GM21381 (cell line): ENCODE measurements around the gene LTN1.
"Not testable (repeated sequence)": the region's sequence is repeated elsewhere in the genome, so short reads cannot be mapped to it uniquely, and the experiment has no call there.

Source experiments
- ATAC-seq: cut with Tn5 transposase; IDR thresholded peaks from one replicate; pipeline ENCODE4 v1.9.1; 2021; ENCODE audit warnings: mild to moderate bottlenecking, moderate library complexity; ENCODE audit not compliant: unreplicated experiment

LTN1 gene

GRCh38 chr21:28992526-28993292, at the start of gene LTN1:
Gene LTN1, minus strand, starts transcription at chr21:28992877. Its CDS starts 72 bp downstream, at chr21:28992805.
- peak; percentile 97 for ATAC-seq

DNA sequence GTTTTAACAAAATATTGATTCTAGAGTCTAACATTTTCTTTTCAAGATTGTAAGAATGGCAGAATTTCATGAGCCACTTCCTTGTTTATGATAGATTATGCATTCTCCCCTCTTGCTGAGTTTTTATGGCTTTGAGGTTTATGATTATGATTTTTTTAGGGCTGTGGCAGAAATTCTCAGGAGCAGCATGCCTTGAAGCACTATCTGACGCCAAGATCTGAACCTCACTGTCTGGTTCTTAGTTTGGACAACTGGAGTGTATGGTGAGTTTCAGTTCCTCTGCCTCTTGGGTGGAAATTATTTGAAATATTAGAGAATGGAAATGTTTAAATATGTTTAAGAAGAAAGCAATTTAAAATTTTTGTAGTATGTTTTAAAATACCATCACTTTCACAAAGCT, 42.0 kb upstream of the LTN1 start:
- no peak for ATAC-seq

DNA sequence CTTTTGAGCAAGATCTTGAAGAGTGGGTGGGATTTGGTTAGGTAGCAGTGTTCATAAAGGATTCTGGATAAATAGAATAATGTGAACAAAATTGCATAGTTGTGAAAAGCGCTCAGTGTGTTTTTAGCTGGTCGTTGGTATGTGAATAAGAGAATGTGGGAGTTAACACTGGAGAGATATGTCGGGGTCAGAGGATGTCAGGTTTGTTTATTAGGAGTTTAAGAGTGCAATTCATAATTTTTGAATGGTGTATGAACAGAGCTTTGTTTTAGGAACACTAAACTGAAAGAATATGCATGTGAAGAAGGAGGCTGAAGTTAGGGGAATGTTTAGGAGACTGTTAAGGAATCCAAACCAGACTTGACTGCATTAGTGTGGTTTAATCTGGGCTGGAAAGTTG, 41.2 kb upstream of the LTN1 start:
- ATAC-seq = no peak

DNA sequence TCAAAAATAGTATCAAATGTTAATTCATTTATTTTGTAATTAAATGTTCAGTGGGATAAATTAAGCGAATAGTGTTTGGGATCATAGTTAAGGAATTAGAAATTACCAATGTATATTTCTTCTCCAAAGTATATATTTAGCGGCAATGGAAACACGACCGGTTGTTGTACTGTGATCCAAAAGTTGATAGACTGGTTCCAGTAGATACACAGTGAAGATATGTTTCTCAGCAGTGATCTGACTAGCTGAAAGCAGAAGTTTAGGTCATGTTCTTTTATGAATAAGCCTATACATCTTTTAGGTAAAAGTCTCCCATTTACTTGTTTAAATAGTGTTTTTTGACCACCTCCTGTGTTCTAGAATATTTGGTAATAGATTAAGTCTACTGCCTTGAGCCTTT, 40.6 kb upstream of the LTN1 start:
- no peak for ATAC-seq

DNA sequence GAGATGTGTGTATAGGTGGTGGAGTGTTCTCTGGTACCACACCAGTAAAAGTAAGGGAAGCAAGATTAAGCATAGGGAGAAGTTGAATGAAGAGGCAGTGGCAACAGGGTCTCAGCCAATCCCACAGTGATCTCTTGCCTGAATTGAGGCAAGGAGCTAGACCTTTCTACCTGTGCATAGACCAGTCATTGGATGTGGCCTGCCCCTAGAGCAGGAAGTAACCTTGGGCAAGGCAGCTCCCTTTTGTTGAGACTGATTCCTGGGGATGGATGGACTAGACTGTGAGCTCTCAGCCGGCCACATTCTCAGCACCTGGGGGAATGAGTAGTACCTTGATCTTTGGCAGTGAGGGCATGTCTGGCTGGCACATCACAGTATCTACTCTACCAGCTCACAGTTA, 38.2 kb upstream of the LTN1 start:
- no peak for ATAC-seq

GRCh38 chr21:29029524-29029923, 36.8 kb upstream of the LTN1 start:
- no peak for ATAC-seq

DNA sequence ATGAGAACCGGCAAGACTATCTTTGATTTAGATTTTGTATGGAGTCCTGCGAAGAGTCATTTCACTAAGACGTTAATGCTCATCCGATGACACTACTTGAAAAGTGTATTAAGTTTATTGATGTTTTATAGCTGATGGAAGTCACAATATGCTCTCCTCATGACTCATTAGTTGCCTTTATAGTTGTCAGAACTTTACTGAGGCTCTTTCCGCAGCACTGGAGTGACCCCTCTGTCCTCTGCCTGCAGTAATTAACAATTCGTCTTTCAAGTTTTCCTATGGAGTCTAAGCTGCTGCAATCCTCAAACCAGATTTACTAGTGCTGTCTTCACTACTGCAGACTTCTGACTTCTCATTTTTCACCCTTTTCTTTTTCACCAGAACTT, 32.6 kb upstream of the LTN1 start:
- no peak for ATAC-seq

DNA sequence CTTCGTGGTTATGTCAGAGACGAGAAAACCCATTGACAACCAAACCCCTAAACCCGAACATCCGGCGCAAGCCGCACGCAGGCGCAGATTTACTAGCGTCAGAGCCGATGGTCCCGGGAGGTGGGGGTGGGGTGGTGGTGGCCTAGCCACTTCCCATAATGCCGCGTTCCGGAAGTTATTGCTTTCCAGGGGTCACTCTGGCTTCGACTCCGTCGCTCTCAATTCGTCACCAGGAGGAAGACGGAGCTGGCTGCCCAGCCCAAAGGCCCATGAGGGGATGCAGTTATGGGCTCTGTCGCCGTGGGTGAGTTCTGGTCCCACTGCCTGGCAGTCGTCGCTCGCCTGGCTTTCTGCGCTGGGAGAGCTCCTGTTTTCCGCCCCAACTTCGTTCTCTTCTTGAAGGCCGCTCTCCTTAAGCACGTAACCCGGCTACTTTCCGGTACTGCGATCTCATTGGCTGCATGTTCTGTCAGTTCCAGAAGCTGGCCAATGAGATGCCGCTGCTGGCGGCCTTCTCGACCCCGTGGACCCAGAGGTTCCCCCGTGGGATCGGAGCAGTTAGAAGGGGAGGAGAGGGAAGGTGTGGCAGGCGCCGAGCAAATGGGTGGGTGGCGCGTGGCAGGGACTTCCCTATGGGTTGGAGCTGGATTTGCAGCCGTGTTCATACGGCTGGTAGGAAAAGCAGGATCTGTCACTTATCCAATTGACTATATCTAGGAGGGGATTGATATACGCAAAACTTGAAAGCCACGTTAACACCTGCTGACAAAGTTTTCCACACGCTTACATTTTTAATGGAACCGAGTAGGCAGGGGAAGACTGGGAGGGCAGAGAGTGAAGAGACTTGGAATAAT, 32.0 kb upstream of the LTN1 start, which contains the start of gene USP16:
USP16 (plus strand) TSS at position 195 of the 854 bp plus-strand sequence. CDS start 3,246 bp downstream, outside the sequence.
- ATAC-seq = peak; percentile 96

GRCh38 chr21:29022166-29022565, 29.5 kb upstream of the LTN1 start:
- no peak for ATAC-seq

DNA sequence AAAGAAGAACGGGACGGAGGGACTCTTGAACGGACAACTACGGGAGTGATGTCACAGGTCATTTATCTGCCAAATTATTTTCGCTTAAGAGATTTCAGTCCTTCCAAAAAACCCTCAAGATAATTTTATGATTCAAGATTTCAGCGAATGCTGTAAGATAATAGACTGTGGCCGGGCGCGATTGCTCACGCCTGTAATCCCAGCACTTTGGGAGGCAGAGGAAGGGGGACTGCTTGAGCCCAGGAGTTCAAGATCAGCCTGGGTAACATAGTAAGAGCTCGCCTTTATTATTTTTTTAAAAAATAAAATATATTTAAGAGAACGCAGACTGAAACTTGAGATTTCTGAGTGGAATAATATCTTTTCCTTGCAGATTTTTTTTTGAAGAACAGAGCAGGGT, 25.9 kb upstream of the LTN1 start:
- ATAC-seq = peak; percentile 24

DNA sequence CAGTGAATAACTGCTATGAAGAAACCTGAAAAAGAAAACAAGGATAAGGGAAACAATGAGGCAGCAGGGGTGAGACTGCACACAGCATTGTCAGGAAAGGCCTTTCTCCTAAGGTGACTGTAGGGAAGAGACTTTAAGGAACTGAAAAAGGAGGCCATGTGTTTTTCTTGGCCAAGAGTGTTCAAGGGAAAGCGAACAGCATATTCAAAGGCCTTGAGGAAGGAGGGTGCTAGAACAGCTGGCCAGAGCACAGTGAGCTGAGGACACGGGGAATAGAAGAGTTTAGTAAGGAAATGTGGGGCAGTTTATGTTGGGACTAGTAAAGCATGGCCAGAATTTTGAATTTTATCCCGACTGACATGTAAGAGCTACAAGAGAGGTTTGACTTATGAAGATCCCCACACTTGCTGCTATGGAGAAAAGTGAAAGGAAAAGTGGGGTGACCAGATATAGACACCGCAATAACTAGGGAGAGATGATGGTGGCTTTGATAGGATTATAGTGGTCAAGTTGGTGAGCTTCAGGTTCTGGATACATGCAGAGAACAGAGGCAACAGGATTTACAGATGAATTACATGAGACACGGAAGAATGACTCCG, 25.1 kb upstream of the LTN1 start:
- ATAC-seq = no peak

GRCh38 chr21:29011236-29011635, 18.6 kb upstream of the LTN1 start:
- ATAC-seq = not testable (repeated sequence)

GRCh38 chr21:29008367-29008766, 15.7 kb upstream of the LTN1 start:
- ATAC-seq = no peak

- ATAC-seq = no peak
Observed at GRCh38 chr21:29007810-29008209, 15.1 kb upstream of the LTN1 start.

DNA sequence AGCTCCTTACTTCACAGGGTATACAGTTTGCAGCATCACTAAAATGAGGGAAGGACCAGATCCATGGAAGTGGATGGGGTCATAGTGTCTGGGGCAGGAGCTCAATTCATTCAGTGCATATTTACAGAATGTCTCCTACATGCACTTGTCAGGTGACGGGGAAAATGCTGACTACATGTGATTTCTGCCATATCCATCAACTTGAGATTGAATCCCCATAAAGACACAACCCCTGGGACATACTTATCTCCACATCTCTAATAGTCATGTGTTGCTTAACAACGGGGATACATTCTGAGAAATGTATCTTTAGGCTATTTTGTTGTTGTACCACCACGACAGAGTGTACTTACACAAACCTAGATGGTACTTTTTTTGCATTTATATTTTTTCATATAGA, 14.5 kb upstream of the LTN1 start:
- ATAC-seq = no peak

- no peak for ATAC-seq
Observed at GRCh38 chr21:29005696-29006095, 13.0 kb upstream of the LTN1 start.

DNA sequence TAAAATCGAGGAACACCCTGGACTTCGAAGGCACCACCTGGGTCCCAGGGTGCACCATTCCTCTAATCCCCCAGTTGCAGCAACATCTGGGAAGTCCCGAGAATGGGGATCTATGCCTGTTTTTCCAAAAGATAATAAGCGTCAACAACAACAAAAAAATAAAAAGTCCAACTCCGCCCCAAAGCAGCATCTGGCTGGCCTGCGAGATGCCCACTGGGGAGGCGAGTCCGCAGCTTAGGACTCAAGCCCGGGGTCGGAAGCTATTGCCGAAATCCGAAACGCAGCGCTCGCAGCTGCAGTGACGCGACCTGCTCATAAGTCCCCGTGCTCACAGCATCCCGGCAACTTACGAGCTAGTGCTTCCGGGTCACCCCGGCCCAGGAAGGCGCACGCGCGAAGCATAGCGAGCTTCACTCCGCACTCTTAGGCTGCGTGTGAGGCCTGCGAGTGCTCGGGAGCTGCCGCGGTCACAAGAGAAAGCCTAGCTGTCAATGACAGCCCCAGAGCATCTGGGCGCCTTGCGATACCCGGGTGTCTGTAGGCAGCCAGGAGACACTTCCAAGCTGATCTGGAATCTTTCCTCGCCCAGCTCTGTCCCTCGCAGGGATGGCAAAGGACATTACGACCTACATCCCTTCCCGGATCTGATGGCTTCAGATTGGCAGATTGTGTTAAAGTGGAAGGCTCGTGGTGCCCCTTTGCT, 9.9 kb upstream of the LTN1 start:
- ATAC-seq = peak; percentile 99

GRCh38 chr21:28993293-28993629, 584 bp upstream of the LTN1 start:
- no peak for ATAC-seq

- ATAC-seq = no peak
Observed at GRCh38 chr21:28991861-28992525, 684 bp downstream of the LTN1 start.

DNA sequence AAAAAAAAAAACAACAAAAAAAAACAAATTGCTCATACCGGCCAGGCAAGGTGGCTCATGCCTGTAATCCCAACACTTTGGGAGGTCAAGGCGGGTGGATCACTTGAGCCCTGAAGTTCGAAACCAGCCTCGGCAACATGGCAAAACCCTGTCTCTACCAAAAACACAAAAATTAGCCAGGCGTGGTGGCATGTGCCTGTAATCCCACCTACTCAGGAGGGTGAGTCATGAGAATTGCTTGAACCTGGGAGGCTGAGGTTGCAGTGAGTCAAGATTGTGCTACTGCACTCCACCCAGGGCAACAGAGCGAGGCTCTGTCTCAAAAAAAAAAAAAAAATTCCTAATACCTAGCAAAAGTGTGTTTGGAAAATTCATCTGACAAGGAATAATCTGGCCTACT, 4.5 kb downstream of the LTN1 start:
- ATAC-seq = not testable (repeated sequence)

DNA sequence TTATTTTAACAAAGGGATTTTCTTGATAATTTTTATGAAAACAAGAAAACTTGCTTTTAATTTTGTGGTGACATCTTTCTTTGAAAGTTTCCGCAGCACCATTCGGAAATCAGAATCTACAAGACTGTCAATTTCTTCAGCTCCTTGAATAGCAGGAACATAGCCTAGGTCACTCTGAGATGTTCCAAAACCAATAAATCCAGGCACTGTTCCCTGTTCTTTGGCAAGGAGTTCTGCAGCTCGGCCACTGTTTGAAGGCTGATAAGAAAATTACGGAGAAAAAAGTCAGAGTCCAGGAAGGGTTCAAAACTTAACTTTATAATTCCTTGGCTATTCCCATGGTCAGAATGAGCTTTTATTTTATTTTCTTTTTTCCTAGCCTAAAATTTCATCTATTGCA, 6.0 kb downstream of the LTN1 start:
- ATAC-seq = no peak
